Measurements from ENCODE around the gene PPM1H.

The PPM1H gene

DNA sequence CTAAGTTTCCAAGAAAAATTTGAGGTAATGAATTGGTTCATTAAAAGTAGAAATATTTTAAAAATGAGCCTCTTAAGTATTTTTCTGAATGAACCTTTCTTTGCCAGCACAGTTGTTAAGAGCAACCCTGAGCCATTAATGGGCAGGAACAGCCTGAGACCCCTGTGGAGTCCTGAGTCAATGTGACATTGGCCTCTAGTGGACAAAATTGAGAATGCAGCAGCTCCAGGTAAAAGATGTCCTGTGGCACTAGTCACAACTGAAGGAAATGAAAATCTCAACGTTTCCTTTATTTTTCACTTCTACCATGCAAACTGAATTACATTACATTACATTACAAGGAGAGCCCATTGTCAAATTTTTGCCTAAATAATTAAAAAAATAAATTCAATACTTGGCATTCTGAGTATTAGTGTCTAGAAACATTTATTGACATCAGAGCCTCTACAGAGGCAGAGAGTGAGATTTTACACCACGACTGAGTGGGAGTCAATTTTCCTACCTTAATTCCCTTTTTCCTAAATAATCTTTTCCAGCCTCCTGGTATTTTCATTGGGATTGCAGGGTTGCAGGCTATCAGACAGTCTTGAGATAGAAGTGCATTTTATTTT lies 135.7 kb downstream of the PPM1H start:
- DNase-seq (ENCODE audit: low read depth) = peak; percentile 55

DNA sequence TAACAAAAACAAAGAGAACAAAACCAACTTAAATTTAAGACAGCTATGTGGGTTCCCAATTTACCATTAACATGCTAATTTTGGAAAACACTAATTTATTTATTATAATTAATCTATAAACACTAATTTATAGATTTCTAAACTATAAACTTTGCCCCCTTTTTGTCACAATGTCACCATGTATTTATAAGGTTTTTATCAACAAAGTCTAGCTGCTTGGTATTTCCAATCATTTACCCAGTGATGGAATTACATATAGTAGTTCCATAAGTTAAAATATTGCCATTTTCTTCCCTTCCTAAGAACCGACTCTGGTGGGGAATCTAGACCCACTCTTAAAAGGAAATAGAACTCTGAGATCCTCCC lies 140.7 kb downstream of the PPM1H start:
- DNase-seq (ENCODE audit: low read depth) = no peak

DNA sequence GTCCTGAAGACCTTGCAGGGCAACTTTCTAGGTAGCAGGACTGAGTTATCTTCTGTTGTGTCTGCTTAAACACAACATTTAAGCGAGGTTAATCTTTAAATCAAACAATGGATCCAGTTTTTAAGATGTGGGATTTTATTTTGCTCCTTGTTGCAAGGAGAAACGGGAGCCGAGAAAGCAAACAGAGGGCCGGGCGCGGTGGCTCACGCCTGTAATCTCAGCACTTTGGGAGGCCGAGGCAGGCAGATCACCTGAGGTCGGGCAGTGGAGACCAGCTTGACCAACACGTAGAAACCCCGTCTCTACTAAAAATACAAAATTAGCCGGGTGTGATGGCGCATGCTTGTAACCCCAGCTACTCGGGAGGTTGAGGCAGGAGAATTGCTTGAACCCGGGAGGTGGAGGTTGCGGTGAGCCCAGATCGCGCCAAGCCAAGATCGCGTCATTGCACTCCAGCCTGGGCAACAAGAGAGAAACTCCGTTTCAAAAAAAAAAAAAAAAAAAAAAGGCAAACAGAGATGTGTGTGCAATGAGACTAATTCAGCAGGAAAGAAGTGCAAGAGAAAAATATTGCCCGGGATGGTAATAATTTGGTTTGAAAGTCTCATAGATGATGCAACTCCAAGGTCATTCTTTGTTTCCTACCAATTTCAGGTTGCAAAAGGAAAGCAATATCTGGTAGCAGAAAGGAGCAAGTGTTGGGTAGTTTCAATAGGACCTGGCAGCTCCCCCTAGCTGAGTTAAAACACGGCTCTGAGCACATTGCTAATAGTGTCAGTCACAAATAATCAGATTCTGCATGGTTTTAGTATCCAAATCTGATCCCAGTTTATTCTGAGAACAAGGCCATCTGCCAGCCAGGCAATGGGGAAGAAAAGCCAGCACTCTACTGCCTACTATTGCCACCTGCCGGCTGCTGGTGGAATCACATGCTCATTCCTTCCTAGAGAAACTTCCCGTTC lies 141.4 kb downstream of the PPM1H start:
- peak; percentile 94 for DNase-seq (ENCODE audit: low read depth)

DNA sequence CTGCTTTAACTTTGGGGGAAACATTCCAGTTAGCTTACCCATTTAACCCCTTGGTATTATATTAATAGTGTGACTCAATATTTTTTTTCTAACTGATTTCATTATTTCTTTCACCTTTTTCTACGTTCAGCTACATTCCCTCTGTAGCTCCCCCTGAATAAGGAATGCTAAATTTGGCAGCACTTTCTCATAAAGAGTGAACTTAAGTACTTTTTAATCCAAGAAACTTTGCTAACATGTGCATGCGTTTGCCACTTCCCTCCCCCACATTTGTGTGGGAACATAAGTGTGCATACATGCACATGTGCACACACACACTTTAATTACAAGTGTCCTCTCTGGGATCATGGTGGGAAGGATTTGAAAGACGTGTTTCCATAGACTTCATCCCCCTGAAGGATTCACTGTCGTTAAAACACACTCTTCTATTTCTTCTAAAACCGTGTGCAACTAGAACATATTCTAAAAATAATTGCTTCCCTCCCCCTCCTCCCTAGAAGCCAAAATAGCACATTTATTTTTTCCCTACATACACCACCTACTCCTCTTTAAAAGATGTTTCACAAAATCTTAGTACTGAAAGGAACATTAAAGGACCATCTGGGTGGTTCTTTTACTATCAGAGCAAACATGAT lies 142.6 kb downstream of the PPM1H start:
- no peak for DNase-seq (ENCODE audit: low read depth)

DNA sequence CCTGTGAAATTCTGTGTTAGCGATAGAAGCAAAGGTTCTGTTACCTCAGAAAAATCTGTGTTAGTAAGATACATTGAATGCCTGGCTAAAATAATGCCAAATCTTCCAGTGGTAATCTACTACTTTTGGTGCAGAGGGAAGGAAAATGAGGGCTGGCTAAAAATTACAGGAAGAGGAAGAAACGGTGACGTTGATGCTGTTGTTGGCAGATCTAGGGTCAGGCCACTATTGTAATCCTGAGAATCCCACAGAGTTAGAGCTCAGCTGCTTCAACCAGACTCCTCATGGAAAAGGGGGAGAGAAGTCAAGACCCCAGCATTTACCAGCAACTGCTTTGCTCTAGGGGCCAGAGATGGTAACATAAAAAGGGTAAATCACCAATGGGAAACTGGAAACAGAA lies 145.1 kb downstream of the PPM1H start:
- DNase-seq (ENCODE audit: low read depth) = no peak

DNA sequence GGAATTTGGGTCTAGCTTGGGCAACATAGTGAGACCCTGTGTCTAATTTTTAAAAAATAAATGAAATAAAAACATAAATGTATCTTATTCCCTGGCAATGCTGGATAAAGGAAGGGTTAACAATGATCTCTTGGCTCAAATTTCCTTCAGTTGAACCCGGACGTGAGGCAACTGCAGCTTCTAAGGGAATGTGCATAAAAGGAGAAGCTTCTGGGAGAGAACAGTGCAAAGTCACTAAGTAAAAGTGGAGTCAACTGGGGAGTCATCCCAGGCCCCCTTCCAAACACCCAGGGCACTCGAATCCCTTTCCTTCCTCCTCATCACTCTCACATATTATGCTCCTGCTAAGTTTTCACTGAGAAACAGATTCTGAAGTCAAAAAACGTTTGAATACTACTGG lies 147.3 kb downstream of the PPM1H start:
- no peak for DNase-seq (ENCODE audit: low read depth)

DNA sequence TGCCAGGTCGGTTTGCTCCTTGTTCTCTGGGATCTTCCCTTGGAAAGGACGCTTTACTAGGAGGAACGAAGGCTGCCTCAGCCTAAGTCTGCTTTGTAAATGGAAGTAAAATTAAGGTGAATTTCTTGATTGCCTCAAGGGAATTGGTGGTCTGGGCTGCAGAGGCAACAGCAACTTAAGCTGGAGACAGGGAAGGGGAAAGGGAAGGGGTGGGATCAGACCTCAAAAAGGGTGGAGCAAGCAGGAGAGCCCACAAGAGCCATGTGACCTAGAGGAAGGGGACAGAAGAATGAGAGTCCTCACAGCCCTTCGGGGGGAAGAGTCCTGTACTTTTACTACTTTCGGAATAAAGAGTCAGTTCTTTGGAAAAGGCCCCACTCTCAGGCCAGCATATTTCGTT lies 147.9 kb downstream of the PPM1H start:
- no peak for DNase-seq (ENCODE audit: low read depth)

DNA sequence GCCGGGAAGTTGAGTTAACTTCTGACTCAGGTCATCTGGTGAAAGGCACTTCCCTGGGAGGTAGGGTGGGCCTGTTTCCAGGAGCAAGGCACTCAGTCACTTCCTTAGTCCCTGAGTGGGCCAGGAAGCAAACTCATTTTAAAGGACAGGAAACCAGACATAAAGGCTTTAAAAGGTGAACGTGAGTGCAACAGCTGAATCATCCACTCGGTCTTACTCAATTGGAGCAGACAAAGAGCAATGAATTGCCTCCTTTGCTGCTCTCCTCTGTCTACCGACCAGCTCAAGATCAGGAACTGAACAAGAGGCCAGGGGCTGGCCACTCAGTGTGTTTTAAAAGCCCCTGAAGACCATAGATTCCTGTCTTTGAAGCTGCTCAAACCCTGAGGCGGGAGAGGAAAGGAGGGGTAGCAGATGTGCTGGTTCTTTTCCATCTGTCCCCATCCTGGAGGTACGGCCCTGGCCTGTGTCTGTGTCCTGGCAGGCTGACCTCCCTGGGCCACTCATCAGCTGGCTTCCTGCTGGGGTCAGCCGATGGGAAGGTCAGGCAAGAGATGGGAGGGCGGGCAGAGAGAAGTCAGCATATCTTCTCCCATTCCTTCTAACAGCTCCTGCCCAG lies 148.9 kb downstream of the PPM1H start:
- DNase-seq (ENCODE audit: low read depth) = peak; percentile 42

DNA sequence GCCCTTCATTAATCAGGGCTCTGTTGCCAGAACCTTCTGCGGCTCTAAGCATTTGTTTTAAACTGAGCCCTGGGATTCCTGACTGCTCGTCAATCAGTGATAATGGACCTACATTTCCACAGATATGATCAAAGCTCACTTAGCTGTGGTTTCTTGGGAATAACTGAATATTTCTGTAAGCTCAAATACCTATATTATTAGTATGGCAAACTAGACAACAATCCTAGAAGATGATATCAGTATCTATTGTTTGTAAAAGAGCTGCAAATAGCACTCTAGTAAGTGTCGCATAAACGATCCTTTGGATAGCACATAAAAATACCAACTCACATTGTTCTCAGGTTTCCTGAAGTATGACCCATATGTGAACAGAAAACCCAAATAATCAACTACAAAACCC lies 150.4 kb downstream of the PPM1H start:
- DNase-seq (ENCODE audit: low read depth) = no peak

DNA sequence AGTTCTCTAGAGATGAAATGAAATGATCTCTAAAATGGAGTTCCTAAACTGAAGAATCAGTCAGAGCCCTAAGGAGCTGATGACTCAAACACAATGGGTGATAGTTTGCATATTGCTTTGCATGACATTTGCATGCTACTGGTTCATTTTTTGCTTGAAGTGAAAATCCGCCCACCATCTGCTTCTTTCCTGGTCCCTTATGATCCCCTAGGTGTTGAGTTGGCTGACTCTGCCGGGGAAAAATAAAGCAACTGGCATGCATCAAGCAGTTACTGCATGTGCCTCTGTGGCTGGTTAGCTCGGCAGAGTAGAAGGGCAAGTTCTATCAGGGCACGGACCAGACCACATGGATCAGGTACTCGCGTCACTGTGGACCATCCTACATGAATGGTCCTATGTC lies 151.1 kb downstream of the PPM1H start:
- no peak for DNase-seq (ENCODE audit: low read depth)

DNA sequence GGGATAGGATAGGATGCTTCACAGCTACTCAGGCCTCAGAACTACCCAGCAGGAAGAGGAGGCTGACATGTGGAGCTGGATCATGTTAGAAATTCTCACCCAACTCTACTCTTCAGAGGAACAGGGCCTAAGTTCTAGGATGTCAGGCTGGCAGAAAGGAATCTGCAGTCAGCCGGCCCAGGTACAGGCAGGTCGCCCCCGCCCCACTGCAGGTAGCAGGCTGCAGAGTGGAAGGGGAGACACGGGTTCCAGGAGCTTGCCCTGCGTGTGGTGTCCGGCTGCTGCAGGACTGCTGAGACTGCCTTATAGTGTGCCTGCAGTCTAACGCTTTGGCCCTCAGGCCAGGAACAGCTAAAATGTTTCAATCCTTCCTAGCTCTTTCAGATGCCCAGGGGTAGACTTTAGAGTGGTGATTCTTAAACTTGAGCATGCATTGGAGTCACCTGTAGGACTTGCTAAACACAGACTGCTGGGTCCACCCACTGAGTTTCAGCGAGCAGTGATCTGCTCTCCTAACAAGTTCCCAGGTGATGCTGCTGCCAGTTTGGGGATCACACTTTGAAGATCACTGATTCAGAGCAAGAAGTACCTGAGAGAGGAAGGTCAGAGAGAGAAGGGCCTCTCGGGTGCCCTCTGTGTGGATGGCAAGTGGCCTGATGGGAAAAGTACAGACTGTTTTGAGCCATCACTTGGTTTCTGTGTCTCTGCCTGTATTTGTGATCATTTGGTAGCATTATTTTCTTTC lies 153.6 kb downstream of the PPM1H start:
- DNase-seq (ENCODE audit: low read depth) = no peak

DNA sequence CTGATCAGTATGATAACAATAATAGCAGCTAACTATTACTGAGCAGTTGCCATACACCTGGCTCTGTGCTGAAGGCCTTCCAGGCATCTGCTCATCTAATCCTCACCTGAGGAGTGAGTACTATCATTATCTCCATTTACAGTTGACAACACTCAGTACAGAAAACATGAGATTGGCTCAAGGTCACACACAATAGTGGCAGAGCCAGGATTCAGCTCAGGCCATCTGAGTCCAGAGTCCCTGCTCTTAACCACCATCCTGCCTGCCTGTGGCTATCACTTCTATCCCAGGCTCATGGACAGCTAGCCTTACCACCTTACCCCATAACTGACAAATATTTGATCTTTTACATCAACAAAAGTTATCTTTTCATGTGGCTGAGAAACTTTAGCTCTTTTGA lies 155.5 kb downstream of the PPM1H start:
- DNase-seq (ENCODE audit: low read depth) = no peak

DNA sequence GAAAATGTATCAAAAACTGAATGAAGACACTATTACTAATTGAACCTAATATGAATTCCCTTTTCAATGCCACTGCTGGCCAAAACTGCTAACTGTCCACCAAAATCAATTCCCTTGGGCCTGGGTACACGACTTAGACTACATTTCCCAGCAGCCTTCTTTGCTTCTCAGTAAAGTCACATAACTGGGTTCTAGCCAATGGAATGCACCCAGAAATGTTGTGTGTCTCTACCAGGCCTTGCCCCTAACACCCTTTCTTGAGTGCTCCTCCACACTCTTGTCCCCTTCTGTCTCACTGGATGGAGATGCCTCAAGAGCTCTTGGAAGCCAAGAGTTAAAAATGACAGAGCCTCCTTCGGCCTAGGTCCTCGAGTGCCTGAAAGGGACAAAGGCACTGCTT lies 156.8 kb downstream of the PPM1H start:
- DNase-seq (ENCODE audit: low read depth) = no peak

DNA sequence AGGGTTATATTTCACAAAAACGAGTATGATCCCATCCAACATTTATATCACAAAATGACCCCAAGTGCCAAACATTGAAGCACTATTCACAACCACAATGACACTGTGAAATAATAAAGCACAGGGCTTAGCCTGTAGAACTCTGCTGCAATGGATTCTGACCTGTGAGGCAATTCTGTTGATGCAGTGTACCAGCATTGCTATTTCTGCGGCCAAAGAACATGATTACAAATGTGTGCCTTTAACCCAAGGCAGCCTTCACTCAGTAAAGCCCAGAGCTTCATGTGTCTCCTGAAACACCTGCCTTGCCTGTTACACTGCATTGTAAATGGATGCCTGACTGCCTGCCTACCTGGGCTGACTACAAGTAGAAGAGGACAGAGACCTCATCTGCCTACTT lies 158.0 kb downstream of the PPM1H start:
- DNase-seq (ENCODE audit: low read depth) = no peak

DNA sequence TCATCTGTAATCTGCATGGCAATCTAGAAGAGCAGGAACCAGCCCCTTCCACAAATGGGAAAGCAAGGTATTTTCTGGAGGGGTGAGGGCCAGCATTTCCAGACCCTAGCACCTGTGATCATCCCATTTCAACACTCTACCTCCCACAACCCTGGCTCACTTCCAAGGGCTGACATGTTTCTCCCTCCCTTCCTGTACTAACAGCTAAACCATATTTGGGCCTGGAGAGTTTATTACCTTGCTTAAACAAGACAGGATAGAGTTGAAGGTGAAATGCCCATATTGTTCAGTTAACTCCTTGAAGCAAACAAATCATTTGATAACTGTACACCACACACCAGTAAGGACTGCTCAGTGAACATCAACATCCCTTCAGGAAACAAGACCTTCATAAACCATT lies 158.4 kb downstream of the PPM1H start:
- DNase-seq (ENCODE audit: low read depth) = no peak

DNA sequence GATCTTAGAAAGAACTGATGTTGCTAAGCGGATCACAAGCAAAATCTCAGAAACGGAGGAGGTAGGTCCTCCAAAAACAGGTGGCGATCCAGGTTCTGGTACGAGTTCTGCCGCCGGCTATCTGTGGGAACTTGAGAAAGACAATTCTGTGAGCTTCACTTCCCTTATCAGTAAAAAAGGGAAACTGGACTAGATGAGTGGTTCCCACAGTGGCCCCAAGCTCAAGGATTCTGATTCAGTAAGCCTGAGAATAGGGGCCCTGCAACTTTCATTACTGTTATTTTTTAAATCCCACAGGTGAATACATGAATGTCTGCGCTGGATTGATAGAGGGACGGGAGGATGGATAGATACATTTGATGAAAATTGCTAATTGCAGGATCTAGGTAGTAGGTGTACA lies 160.2 kb downstream of the PPM1H start:
- DNase-seq (ENCODE audit: low read depth) = no peak

DNA sequence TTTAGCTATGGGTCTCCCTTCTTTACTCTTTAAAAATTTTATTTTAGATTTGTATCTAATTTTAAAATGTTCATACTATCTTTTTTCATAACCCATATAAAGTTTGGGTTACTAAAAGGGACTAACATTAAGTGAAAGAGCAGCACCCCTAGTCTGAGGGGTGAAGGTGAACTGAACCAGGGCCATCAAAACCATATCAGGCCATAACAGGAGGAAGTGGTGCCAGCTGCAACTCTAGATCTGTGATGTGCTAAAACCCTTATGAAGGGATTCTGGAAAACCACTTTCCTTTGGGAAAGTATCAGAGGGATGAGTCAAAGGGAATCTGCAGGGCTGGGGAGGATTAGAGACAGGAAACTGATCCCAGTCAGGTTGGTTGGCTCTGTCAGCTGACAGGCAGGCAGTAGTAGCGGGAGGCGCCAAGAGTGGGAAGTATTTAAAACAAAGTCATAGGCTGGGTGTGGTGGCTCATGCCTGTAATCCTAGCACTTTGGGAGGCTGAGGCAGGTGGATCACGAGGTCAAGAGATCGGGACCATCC lies 162.5 kb downstream of the PPM1H start:
- no peak for DNase-seq (ENCODE audit: low read depth)

DNA sequence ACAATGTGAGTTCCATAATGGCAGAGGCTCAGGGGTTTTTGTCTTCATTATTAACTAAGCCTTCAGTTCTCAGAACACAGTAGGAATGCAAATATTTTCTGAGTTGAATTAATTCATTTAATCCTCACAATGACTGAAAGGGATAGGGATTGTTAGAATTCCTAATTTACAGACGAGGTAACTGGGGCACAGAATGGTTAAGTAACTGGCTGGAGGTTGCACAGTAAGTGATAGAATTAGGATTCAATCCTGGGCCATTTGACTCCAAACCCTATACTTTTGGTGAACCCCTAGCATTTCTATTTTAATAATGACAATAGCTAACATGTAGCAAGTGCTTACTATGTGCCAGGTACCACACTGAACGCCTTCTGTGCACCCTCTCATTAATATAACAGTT lies 163.1 kb downstream of the PPM1H start:
- no peak for DNase-seq (ENCODE audit: low read depth)

DNA sequence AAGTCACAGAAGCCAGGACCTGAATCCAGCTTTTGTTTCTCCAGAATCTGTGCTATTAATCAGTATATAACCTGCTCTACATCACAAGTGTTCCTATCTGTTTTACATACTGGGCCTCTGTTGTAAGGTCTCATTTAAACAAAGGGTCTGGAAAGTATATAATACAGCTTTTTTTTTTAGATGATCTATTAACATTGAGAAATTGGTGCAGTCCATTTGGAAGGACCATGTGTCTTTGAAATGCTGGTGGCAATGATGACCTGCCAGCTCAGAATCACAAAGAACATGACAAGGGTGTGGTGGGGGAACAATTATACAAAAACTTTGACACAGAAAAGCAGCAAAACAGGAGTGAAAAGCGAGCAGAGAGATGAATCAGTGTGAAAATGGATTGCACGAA lies 164.6 kb downstream of the PPM1H start:
- DNase-seq (ENCODE audit: low read depth) = no peak

DNA sequence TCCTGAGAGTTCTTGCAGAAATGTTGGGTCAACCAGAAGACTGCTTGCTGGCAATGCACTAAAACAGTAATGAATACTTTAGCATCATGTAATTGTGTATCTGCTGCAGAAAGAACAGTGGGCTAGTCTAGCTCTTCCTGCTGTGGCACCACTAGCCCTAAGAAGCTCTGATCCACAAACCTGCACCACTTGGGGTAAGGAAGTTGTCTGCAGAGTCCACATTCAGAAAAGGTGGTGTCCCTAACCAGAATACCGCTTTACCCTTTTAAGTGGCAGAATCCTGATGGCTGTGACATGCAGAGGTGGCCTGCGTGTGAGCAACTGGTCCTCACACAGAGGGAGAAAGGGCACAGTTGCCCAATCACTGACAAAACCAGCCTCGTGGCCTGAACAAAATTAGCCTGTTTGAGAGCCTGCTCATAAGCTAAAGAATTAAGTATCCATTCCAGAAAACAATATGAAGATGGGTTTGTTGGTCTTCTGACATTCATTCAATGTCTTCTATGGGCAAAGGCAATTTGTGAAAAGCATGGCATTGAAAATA lies 165.8 kb downstream of the PPM1H start:
- no peak for DNase-seq (ENCODE audit: low read depth)

DNA sequence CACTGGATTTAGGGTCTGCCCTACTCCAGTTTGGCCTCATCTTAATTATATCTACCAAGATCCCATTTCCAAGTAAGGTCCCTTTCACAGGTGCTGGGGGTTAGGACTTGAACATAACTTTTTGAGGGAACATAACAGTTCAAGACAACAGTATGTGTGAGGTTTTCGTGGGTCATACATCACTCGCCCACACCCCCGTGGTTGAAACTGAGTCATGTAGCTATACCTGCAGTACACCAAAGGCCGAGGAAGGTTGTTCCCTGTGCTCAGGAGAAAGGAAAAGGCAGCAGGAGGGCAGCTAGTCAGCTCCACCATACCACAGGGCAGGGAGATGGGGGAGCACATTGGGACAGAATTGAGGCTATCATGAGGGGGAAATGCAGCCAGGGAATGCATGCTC lies 167.0 kb downstream of the PPM1H start:
- no peak for DNase-seq (ENCODE audit: low read depth)

DNA sequence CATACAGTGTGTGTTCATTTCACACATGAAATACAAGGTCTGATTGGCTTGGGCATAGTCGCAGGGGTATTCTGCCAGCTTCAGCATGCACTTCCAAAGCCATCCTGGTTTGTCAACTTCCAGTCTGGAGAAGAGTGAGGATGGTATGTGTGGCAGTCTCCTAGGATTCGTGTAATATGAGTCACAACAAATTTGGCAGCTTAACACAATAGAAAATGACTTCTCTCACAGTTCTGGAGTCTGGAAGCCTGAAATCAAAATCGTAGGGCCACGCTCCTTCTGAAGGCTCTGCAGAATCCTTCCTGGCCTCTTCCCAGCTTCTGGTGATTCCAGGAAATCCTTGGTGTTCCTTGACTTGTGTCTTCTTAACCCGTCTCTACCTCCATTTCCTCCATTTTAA lies 167.5 kb downstream of the PPM1H start:
- DNase-seq (ENCODE audit: low read depth) = no peak
